Measurements from ENCODE around the gene PLSCR3.

Gene PLSCR3

GRCh38 chr17:7405350-7406234 lies 11.3 kb upstream of the PLSCR3 start:
- peak overlapping the region; percentile 79 for H3K27ac ChIP-seq (ENCODE audit: low read length)
- H3K4me1 ChIP-seq (ENCODE audit: control insufficient read depth, insufficient read depth, low read length): peaks cover 18% of the 10 kb centered on the region
- H3K9me3 ChIP-seq (ENCODE audit: control insufficient read depth in 2 of 2, low read length in 2 of 2): no peaks in the 10 kb centered on the region
- peak overlapping the region; percentile 64 to 80 for H3K9ac ChIP-seq (ENCODE audit: low read length in 2 of 2)
- H3K4me3 ChIP-seq (ENCODE audit: low read length in 2 of 2): peak overlapping the region; percentile 28 to 82
- peaks cover 9 to 13% of the 10 kb centered on the region in 2 donors for H3K36me3 ChIP-seq (ENCODE audit: control insufficient read depth in 2 of 2, insufficient read depth in 2 of 2, low read length in 2 of 2)
- no peaks in the 10 kb centered on the region for H3K27me3 ChIP-seq (ENCODE audit: control insufficient read depth in 1 of 2, insufficient read depth in 2 of 2, low read length in 2 of 2)

- Histone ChIP-seq H3K27me3 (ENCODE audit: control insufficient read depth in 1 of 2, insufficient read depth in 2 of 2, low read length in 2 of 2) (no peaks in the 10 kb centered on the region), H3K27ac (ENCODE audit: low read length) (peak overlapping the region; percentile 79), H3K9me3 (ENCODE audit: control insufficient read depth in 2 of 2, low read length in 2 of 2) (no peaks in the 10 kb centered on the region), H3K4me3 (ENCODE audit: low read length in 2 of 2) (peak overlapping the region; percentile 28 to 82), H3K9ac (ENCODE audit: low read length in 2 of 2) (peak overlapping the region; percentile 64 to 80), H3K4me1 (ENCODE audit: control insufficient read depth, insufficient read depth, low read length) (peaks cover 18% of the 10 kb centered on the region), H3K36me3 (ENCODE audit: control insufficient read depth in 2 of 2, insufficient read depth in 2 of 2, low read length in 2 of 2) (peaks cover 6 to 8% of the 10 kb centered on the region in 2 donors)
These were observed 10.5 kb upstream of the PLSCR3 start for GRCh38 chr17:7404737-7405349.

GRCh38 chr17:7403977-7404736 lies 9.8 kb upstream of the PLSCR3 start, which contains the start of gene TMEM256:
TSS of gene TMEM256 (minus strand) at chr17:7404097. CDS start at chr17:7404084, 13 bp downstream.
- peaks cover 0 to 3% of the 10 kb centered on the region in 2 donors for H3K36me3 ChIP-seq (ENCODE audit: control insufficient read depth in 2 of 2, insufficient read depth in 2 of 2, low read length in 2 of 2)
- peaks cover 18% of the 10 kb centered on the region for H3K4me1 ChIP-seq (ENCODE audit: control insufficient read depth, insufficient read depth, low read length)

GRCh38 chr17:7403727-7403976 lies 9.3 kb upstream of the PLSCR3 start:
- Histone ChIP-seq H3K36me3 (ENCODE audit: control insufficient read depth in 2 of 2, insufficient read depth in 2 of 2, low read length in 2 of 2) (no peaks in the 10 kb centered on the region), H3K27ac (ENCODE audit: low read length) (peak overlapping the region; percentile 79), H3K9ac (ENCODE audit: low read length in 2 of 2) (peak overlapping the region; percentile 71 to 78), H3K9me3 (ENCODE audit: control insufficient read depth in 2 of 2, low read length in 2 of 2) (no peaks in the 10 kb centered on the region), H3K4me1 (ENCODE audit: control insufficient read depth, insufficient read depth, low read length) (peaks cover 18% of the 10 kb centered on the region), H3K27me3 (ENCODE audit: control insufficient read depth in 1 of 2, insufficient read depth in 2 of 2, low read length in 2 of 2) (no peaks in the 10 kb centered on the region), H3K4me3 (ENCODE audit: low read length in 2 of 2) (peak overlapping the region; percentile 81 to 82)

More at GRCh38 chr17:7403977-7404736, 9.8 kb upstream of the PLSCR3 start, which contains the start of gene TMEM256:
- Histone ChIP-seq H3K27me3 (ENCODE audit: control insufficient read depth in 1 of 2, insufficient read depth in 2 of 2, low read length in 2 of 2) (no peaks in the 10 kb centered on the region), H3K4me3 (ENCODE audit: low read length in 2 of 2) (peak within 1 kb of the TSS; percentile 81 to 82), H3K27ac (ENCODE audit: low read length) (peak within 1 kb of the TSS; percentile 79), H3K9me3 (ENCODE audit: control insufficient read depth in 2 of 2, low read length in 2 of 2) (no peaks in the 10 kb centered on the region), H3K9ac (ENCODE audit: low read length in 2 of 2) (peak within 1 kb of the TSS; percentile 71 to 80)

- H3K9ac ChIP-seq (ENCODE audit: low read length in 2 of 2): peak overlapping the region; percentile 71 to 78
- peaks cover 18% of the 10 kb centered on the region for H3K4me1 ChIP-seq (ENCODE audit: control insufficient read depth, insufficient read depth, low read length)
- no peaks in the 10 kb centered on the region for H3K36me3 ChIP-seq (ENCODE audit: control insufficient read depth in 2 of 2, insufficient read depth in 2 of 2, low read length in 2 of 2)
- no peaks in the 10 kb centered on the region for H3K27me3 ChIP-seq (ENCODE audit: control insufficient read depth in 1 of 2, insufficient read depth in 2 of 2, low read length in 2 of 2)
- H3K27ac ChIP-seq (ENCODE audit: low read length): peak overlapping the region; percentile 79
- H3K9me3 ChIP-seq (ENCODE audit: control insufficient read depth in 2 of 2, low read length in 2 of 2): no peaks in the 10 kb centered on the region
- H3K4me3 ChIP-seq (ENCODE audit: low read length in 2 of 2): peak overlapping the region; percentile 81 to 82
These were observed 8.9 kb upstream of the PLSCR3 start for GRCh38 chr17:7403043-7403726.

- Histone ChIP-seq H3K27ac (ENCODE audit: low read length) (no peak overlapping the region), H3K9ac (ENCODE audit: low read length in 2 of 2) (no peak overlapping the region), H3K36me3 (ENCODE audit: control insufficient read depth in 2 of 2, insufficient read depth in 2 of 2, low read length in 2 of 2) (no peaks in the 10 kb centered on the region), H3K4me3 (ENCODE audit: low read length in 2 of 2) (no peak overlapping the region), H3K4me1 (ENCODE audit: control insufficient read depth, insufficient read depth, low read length) (peaks cover 22% of the 10 kb centered on the region), H3K9me3 (ENCODE audit: control insufficient read depth in 2 of 2, low read length in 2 of 2) (no peaks in the 10 kb centered on the region), H3K27me3 (ENCODE audit: control insufficient read depth in 1 of 2, insufficient read depth in 2 of 2, low read length in 2 of 2) (no peaks in the 10 kb centered on the region)
These were observed 4.3 kb upstream of the PLSCR3 start for GRCh38 chr17:7398612-7399011.

- no peak overlapping the region for H3K27ac ChIP-seq (ENCODE audit: low read length)
- H3K9me3 ChIP-seq (ENCODE audit: control insufficient read depth in 2 of 2, low read length in 2 of 2): no peaks in the 10 kb centered on the region
- H3K4me1 ChIP-seq (ENCODE audit: control insufficient read depth, insufficient read depth, low read length): peaks cover 18% of the 10 kb centered on the region
- H3K36me3 ChIP-seq (ENCODE audit: control insufficient read depth in 2 of 2, insufficient read depth in 2 of 2, low read length in 2 of 2): peaks cover 0 to 3% of the 10 kb centered on the region in 2 donors
- no peak overlapping the region for H3K9ac ChIP-seq (ENCODE audit: low read length in 2 of 2)
- H3K4me3 ChIP-seq (ENCODE audit: low read length in 2 of 2): no peak overlapping the region
- no peaks in the 10 kb centered on the region for H3K27me3 ChIP-seq (ENCODE audit: control insufficient read depth in 1 of 2, insufficient read depth in 2 of 2, low read length in 2 of 2)
These were observed 1.8 kb upstream of the PLSCR3 start for GRCh38 chr17:7396147-7396546.

GRCh38 chr17:7393613-7394451 lies 493 bp downstream of the PLSCR3 start:
- no peaks in the 10 kb centered on the region for H3K27me3 ChIP-seq (ENCODE audit: control insufficient read depth in 1 of 2, insufficient read depth in 2 of 2, low read length in 2 of 2)

GRCh38 chr17:7392696-7393612 lies 1.4 kb downstream of the PLSCR3 start:
- H3K36me3 ChIP-seq (ENCODE audit: control insufficient read depth in 2 of 2, insufficient read depth in 2 of 2, low read length in 2 of 2): peaks cover 6 to 16% of the 10 kb centered on the region in 2 donors
- no peaks in the 10 kb centered on the region for H3K27me3 ChIP-seq (ENCODE audit: control insufficient read depth in 1 of 2, insufficient read depth in 2 of 2, low read length in 2 of 2)
- H3K9ac ChIP-seq (ENCODE audit: low read length in 2 of 2): peak overlapping the region in 1 of 2 donors; percentile 73
- peaks cover 20% of the 10 kb centered on the region for H3K4me1 ChIP-seq (ENCODE audit: control insufficient read depth, insufficient read depth, low read length)
- no peak overlapping the region for H3K27ac ChIP-seq (ENCODE audit: low read length)
- no peaks in the 10 kb centered on the region for H3K9me3 ChIP-seq (ENCODE audit: control insufficient read depth in 2 of 2, low read length in 2 of 2)
- H3K4me3 ChIP-seq (ENCODE audit: low read length in 2 of 2): peak overlapping the region; percentile 76 to 84

More at GRCh38 chr17:7393613-7394451, 493 bp downstream of the PLSCR3 start:
- no peaks in the 10 kb centered on the region for H3K9me3 ChIP-seq (ENCODE audit: control insufficient read depth in 2 of 2, low read length in 2 of 2)
- peaks cover 6 to 16% of the 10 kb centered on the region in 2 donors for H3K36me3 ChIP-seq (ENCODE audit: control insufficient read depth in 2 of 2, insufficient read depth in 2 of 2, low read length in 2 of 2)
- H3K9ac ChIP-seq (ENCODE audit: low read length in 2 of 2): peak overlapping the region; percentile 73 to 84
- H3K27ac ChIP-seq (ENCODE audit: low read length): peak overlapping the region; percentile 69
- H3K4me1 ChIP-seq (ENCODE audit: control insufficient read depth, insufficient read depth, low read length): peaks cover 20% of the 10 kb centered on the region
- H3K4me3 ChIP-seq (ENCODE audit: low read length in 2 of 2): peak overlapping the region; percentile 76 to 84

Data from stomach smooth muscle (tissue), 2 donors.